ENCODE results near the gene PET100. TPM values are rescaled to one million over a fixed set of nuclear protein-coding genes. Genes with fewer than 3 reads are reported as not detected.

PET100 gene
- total and polyA plus RNA-seq, 10 of the 15 experiments (the other 5 are each of a cell fraction or from before 2014, with no cell fraction given) = 47.0 to 462 (median 126) TPM

- in situ Hi-C loops (cut with MboI) = no loop called here
- DNase-seq (ENCODE audit: low read depth, low spot score) = no peak
- Histone ChIP-seq H4K20me1 (ENCODE audit: control insufficient read depth, insufficient read depth) (no peaks in the 10 kb centered on the region), H3K36me3 (ENCODE audit: control insufficient read depth in 2 of 2, insufficient read depth in 2 of 2, low read length in 1 of 2) (peaks cover 0 to 18% of the 10 kb centered on the region in 2 experiments; a peak in 3 of 4 replicates), H3K27ac (ENCODE audit: control insufficient read depth, insufficient read depth) (no peak overlapping the region), H3K9ac (ENCODE audit: control insufficient read depth, insufficient read depth, low read length) (no peak overlapping the region), H3K4me1 (ENCODE audit: control insufficient read depth, insufficient read depth, low read length) (no peaks in the 10 kb centered on the region), H3K4me2 (ENCODE audit: control insufficient read depth, insufficient read depth) (no peak overlapping the region), H2AFZ (ENCODE audit: control insufficient read depth, low read depth, low read length) (no peak overlapping the region), H3K27me3 (replicated peaks in 1 of 2; ENCODE audit: control insufficient read depth in 2 of 2, insufficient read depth in 2 of 2, low read length in 1 of 2) (no peaks in the 10 kb centered on the region), H3K9me3 (replicated peaks; ENCODE audit: control insufficient read depth, insufficient read depth, low read length) (no peaks in the 10 kb centered on the region), H3K4me3 (no peak overlapping the region), H3K79me2 (ENCODE audit: control insufficient read depth, insufficient read depth, low read length) (no peaks in the 10 kb centered on the region)
- no peak for FAIRE-seq
- 96% methylated on average over 28 of the region's 28 CpGs for WGBS (ENCODE audit: insufficient coverage, insufficient replicate concordance, low lambda C conversion rate, missing lambda C conversion rate)
- ChIA-PET CTCF (no interaction called here), SMC1A (ENCODE audit: uncharacterized antibody, unreplicated experiment) (no interaction called here), POLR2A (no interaction called here), RAD21 (ENCODE audit: unreplicated experiment) (no interaction called here)
- BruUV-seq (replicated peaks) = no TSS peak
- intact Hi-C loops (cut with micrococcal nuclease; ENCODE audit: unreplicated experiment) = no loop called here
- TF ChIP-seq PRDM15 (CRISPR knock-in tag; IDR thresholded peaks at IDR 0.05) = no peak
- ATAC-seq = no peak
These were observed 11.9 kb upstream of the PET100 start for GRCh38 chr19:7617735-7618134.

- CTCF ChIA-PET = no interaction called here
- RAD21 ChIA-PET (ENCODE audit: unreplicated experiment) = no interaction called here
- SMC1A ChIA-PET (ENCODE audit: uncharacterized antibody, unreplicated experiment) = no interaction called here
- Histone ChIP-seq H3K4me1 (ENCODE audit: control insufficient read depth, insufficient read depth, low read length) (no peaks in the 10 kb centered on the region), H3K36me3 (ENCODE audit: control insufficient read depth in 2 of 2, insufficient read depth in 2 of 2, low read length in 1 of 2) (peaks cover 0 to 23% of the 10 kb centered on the region in 2 experiments; a peak in 3 of 4 replicates), H3K9ac (ENCODE audit: control insufficient read depth, insufficient read depth, low read length) (no peak overlapping the region), H3K9me3 (replicated peaks; ENCODE audit: control insufficient read depth, insufficient read depth, low read length) (no peaks in the 10 kb centered on the region), H3K4me3 (no peak overlapping the region), H2AFZ (ENCODE audit: control insufficient read depth, low read depth, low read length) (no peak overlapping the region), H3K79me2 (ENCODE audit: control insufficient read depth, insufficient read depth, low read length) (no peaks in the 10 kb centered on the region), H3K4me2 (ENCODE audit: control insufficient read depth, insufficient read depth) (no peak overlapping the region), H4K20me1 (ENCODE audit: control insufficient read depth, insufficient read depth) (no peaks in the 10 kb centered on the region), H3K27me3 (replicated peaks in 1 of 2; ENCODE audit: control insufficient read depth in 2 of 2, insufficient read depth in 2 of 2, low read length in 1 of 2) (no peaks in the 10 kb centered on the region), H3K27ac (ENCODE audit: control insufficient read depth, insufficient read depth) (no peak overlapping the region)
- TF ChIP-seq KAT2A (conservative IDR thresholded peaks at IDR 0.05; ENCODE audit: control insufficient read depth, low read depth, low read length) (no peak), CHD2 (IDR thresholded peaks at IDR 0.05; ENCODE audit: borderline replicate concordance, low read depth, low read length) (no peak), NFIC (IDR thresholded peaks at IDR 0.05; ENCODE audit: low read depth, low read length) (no peak), YBX1 (IDR thresholded peaks at IDR 0.05) (no peak), TAF1 (IDR thresholded peaks at IDR 0.05; ENCODE audit: borderline replicate concordance, low read depth, low read length) (no peak), NBN (IDR thresholded peaks at IDR 0.05) (no peak), ESRRA (IDR thresholded peaks at IDR 0.05; ENCODE audit: low read length) (no peak), BMI1 (IDR thresholded peaks at IDR 0.05; ENCODE audit: borderline replicate concordance) (no peak), CBX5 (IDR thresholded peaks at IDR 0.05; ENCODE audit: low read depth) (no peak), POU2F2 (IDR thresholded peaks at IDR 0.05; ENCODE audit: borderline replicate concordance, low read depth, low read length) (no peak), NR2F1 (conservative IDR thresholded peaks at IDR 0.05) (no peak), SIX5 (IDR thresholded peaks at IDR 0.05; ENCODE audit: low read depth, low read length, severe bottlenecking) (no peak), ASH2L (IDR thresholded peaks at IDR 0.05; ENCODE audit: borderline replicate concordance, low read depth) (no peak)
- POLR2A ChIA-PET = no interaction called here
- no peak for FAIRE-seq
- in situ Hi-C loops (cut with MboI) (no loop called here), intact Hi-C loops (cut with micrococcal nuclease; ENCODE audit: unreplicated experiment) (no loop called here)
- DNase-seq (ENCODE audit: low read depth, low spot score) = no peak
- 78% methylated on average over 4 of the region's 4 CpGs for WGBS (ENCODE audit: insufficient coverage, insufficient replicate concordance, low lambda C conversion rate, missing lambda C conversion rate)
- no TSS peak for BruUV-seq (replicated peaks)
- no peak for ATAC-seq
These were observed 11.2 kb upstream of the PET100 start for GRCh38 chr19:7618348-7618747.

Data from GM12878 (cell line).